Measurements from ENCODE around the gene DCANP1.

The DCANP1 gene

GRCh38 chr5:135423146-135423845 lies 23.9 kb downstream of the DCANP1 start:
- DNase-seq (ENCODE audit: low read depth), result no peak

- no peak for DNase-seq (ENCODE audit: low read depth)
Observed at GRCh38 chr5:135422419-135422818, 24.7 kb downstream of the DCANP1 start.

DNA sequence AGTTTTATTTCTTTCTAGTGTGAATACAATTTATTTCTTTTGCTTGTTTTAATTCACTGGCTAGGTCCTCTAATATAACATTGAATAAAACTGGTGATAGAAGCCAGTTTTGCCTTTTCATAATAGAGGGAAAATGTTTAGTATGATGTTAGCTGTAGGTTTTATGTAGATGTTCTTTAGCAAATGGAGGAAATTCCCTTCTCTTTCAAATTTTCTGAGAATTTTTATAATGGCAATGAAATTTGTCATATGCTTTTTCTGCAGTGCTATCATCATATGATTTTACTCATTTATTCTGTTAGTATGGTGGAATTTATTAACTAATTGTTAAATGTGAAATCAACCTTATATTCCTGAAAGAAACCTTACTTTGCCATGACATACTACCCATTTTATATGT lies 30.1 kb downstream of the DCANP1 start:
- DNase-seq (ENCODE audit: low read depth), result no peak

GRCh38 chr5:135405082-135405481 lies 42.1 kb downstream of the DCANP1 start:
- no peak for DNase-seq (ENCODE audit: low read depth)

DNA sequence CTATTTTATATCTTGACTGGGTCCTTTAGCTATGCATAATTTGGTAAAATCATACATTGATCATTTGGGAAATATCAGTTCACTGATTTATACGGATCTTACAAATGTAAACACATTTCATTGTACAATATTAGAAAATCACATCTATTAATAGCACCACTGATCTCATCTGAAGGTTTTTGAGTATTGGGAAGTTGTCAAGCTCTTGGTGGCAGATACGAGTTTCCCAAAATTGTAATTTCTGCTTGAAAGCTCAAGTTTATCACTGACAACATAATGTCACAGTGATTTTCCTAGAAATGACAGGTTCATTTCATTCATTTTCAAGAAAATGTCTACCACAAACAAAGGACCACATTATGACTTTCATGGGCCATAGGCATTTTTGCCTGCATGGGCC lies 45.1 kb downstream of the DCANP1 start:
- DNase-seq (ENCODE audit: low read depth), result no peak

- no peak for DNase-seq (ENCODE audit: low read depth)
Observed at GRCh38 chr5:135400866-135401265, 46.3 kb downstream of the DCANP1 start.

DNA sequence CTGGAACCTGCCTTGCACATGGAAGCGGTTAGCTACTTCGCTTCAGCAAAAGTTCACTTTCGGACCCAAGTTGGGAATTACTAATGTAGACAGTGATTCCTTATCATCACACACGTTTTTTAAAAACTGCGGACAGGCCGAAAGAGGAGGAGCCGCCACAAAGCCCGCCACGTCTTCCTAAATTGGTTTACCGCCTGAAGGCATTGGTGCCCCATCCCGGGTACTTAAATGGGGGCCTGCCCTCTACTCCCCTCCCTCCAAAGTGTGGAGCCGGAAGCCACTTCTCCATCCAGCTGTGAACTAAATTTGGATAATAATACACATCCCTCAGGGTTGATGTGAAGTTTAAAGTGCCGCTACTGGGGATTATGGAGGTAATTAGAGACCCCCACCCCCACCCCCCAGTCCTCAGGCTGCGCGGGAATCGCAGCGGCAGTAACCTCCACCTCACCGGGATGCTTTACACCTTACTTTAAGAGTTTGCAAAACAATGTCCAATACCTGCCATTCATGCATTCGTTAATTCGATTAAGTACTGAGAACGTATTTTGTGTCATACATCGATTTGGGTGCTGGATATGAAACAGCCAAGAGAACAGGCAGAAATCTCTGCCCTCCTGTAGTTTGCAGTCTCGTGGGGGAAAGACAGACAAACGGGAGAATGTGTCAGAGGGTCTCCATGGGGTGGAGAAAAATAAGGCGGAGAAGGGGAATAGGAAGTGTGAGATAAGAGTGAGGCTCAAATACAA lies 47.2 kb downstream of the DCANP1 start:
- no peak for DNase-seq (ENCODE audit: low read depth)

- DNase-seq (ENCODE audit: low read depth), result peak; percentile 85
Observed at GRCh38 chr5:135398855-135399793, 48.0 kb downstream of the DCANP1 start, which contains the start of gene MACROH2A1. MACROH2A1 (minus strand) TSS chr5:135399231; CDS start chr5:135389093, 10,138 bp downstream.

- DNase-seq (ENCODE audit: low read depth), result peak; percentile 47
Observed at GRCh38 chr5:135398160-135398854, 48.8 kb downstream of the DCANP1 start.

GRCh38 chr5:135397084-135397483 lies 50.1 kb downstream of the DCANP1 start:
- DNase-seq (ENCODE audit: low read depth), result no peak

GRCh38 chr5:135396459-135397055 lies 50.6 kb downstream of the DCANP1 start:
- no peak for DNase-seq (ENCODE audit: low read depth)

- DNase-seq (ENCODE audit: low read depth), result no peak
Observed at GRCh38 chr5:135395866-135396265, 51.3 kb downstream of the DCANP1 start.

GRCh38 chr5:135395451-135395850 lies 51.7 kb downstream of the DCANP1 start:
- DNase-seq (ENCODE audit: low read depth), result no peak

Measured in EH (cell line).